ENCODE measurements around the gene ERP29.
A peak's percentile ranks its signal among the peaks of the same experiment; 100 is the strongest.
"Not testable (repeated sequence)": the region's sequence is repeated elsewhere in the genome, so short reads cannot be mapped to it uniquely, and the experiment has no call there.

Gene ERP29

GRCh38 chr12:112012775-112013600 lies at the start of gene ERP29, which contains the start of gene TMEM116:
TSS of gene ERP29 (plus strand) at chr12:112013426. CDS start at chr12:112013466, 40 bp downstream.
TSS of gene TMEM116 (minus strand) at chr12:112013165. CDS start at chr12:112005270, 7,895 bp downstream.
- peak; percentile 100 for DNase-seq

GRCh38 chr12:111964935-111965334 lies 48.3 kb upstream of the ERP29 start:
- no peak for DNase-seq

- DNase-seq, result no peak
Measured at GRCh38 chr12:111971800-111972199, 41.4 kb upstream of the ERP29 start.

- DNase-seq, result no peak
Measured at GRCh38 chr12:111975161-111975931, 37.9 kb upstream of the ERP29 start.

GRCh38 chr12:111976291-111976690 lies 36.9 kb upstream of the ERP29 start:
- no peak for DNase-seq

- DNase-seq, result no peak
Measured at GRCh38 chr12:111976860-111977259, 36.4 kb upstream of the ERP29 start.

- DNase-seq, result no peak
Measured at GRCh38 chr12:111978545-111978944, 34.7 kb upstream of the ERP29 start.

- no peak for DNase-seq
Measured at GRCh38 chr12:111980598-111980997, 32.6 kb upstream of the ERP29 start.

GRCh38 chr12:111981987-111982386 lies 31.2 kb upstream of the ERP29 start:
- DNase-seq, result no peak

- no peak for DNase-seq
Measured at GRCh38 chr12:111984820-111985219, 28.4 kb upstream of the ERP29 start.

- no peak for DNase-seq
Measured at GRCh38 chr12:111991535-111991934, 21.7 kb upstream of the ERP29 start.

- no peak for DNase-seq
Measured at GRCh38 chr12:111991946-111992345, 21.3 kb upstream of the ERP29 start.

GRCh38 chr12:111992464-111992863 lies 20.8 kb upstream of the ERP29 start:
- DNase-seq, result no peak

GRCh38 chr12:111993292-111994150 lies 19.7 kb upstream of the ERP29 start:
- peak; percentile 51 for DNase-seq

GRCh38 chr12:111994211-111995111 lies 18.8 kb upstream of the ERP29 start:
- DNase-seq, result peak; percentile 29

GRCh38 chr12:111995782-111996480 lies 17.3 kb upstream of the ERP29 start:
- DNase-seq, result no peak

GRCh38 chr12:111997300-111997699 lies 15.9 kb upstream of the ERP29 start:
- peak; percentile 27 for DNase-seq

- DNase-seq, result no peak
Measured at GRCh38 chr12:111998015-111998414, 15.2 kb upstream of the ERP29 start.

GRCh38 chr12:111999129-111999528 lies 14.1 kb upstream of the ERP29 start:
- DNase-seq, result not testable (repeated sequence)

GRCh38 chr12:112000820-112001219 lies 12.4 kb upstream of the ERP29 start:
- DNase-seq, result peak; percentile 33

GRCh38 chr12:112001576-112001975 lies 11.7 kb upstream of the ERP29 start:
- no peak for DNase-seq
